GM18526 (cell line): Measurements from ENCODE around the gene OR2T35.
"Not testable (repeated sequence)": the region's sequence is repeated elsewhere in the genome, so short reads cannot be mapped to it uniquely, and the experiment has no call there.

Source experiments
- POLR2A ChIP-seq: IDR thresholded peaks from 3 replicates; pipeline ENCODE4 v1.6.1; 2011; ENCODE audit not compliant: insufficient read length; ENCODE audit errors: extremely low read depth

The OR2T35 gene, protein sequence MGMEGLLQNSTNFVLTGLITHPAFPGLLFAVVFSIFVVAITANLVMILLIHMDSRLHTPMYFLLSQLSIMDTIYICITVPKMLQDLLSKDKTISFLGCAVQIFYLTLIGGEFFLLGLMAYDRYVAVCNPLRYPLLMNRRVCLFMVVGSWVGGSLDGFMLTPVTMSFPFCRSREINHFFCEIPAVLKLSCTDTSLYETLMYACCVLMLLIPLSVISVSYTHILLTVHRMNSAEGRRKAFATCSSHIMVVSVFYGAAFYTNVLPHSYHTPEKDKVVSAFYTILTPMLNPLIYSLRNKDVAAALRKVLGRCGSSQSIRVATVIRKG

DNA sequence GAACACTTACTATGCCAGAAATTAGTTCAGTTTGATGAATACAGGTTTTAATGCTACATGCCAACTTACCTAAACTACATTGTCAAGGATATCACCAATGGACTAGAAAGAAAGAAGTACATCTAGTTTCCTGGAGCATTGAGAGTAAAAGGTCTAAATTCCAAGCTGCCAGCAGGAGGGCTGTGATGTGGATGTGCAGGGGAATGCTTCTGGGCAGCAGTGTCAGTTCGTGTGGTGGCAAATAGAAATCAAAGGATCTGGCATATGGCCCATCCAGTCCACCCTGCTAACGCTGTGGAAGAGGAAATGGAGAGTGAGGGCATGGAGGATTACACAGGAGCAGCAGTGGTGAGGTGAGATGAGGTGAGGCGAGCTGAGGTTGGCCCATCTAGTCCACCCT is at the start of gene OR2T35:
Gene OR2T35 (minus strand): TSS at position 101 of the 400 bp plus-strand sequence. CDS start 6,020 bp downstream, outside the sequence.
- not testable (repeated sequence) for TF ChIP-seq POLR2A

DNA sequence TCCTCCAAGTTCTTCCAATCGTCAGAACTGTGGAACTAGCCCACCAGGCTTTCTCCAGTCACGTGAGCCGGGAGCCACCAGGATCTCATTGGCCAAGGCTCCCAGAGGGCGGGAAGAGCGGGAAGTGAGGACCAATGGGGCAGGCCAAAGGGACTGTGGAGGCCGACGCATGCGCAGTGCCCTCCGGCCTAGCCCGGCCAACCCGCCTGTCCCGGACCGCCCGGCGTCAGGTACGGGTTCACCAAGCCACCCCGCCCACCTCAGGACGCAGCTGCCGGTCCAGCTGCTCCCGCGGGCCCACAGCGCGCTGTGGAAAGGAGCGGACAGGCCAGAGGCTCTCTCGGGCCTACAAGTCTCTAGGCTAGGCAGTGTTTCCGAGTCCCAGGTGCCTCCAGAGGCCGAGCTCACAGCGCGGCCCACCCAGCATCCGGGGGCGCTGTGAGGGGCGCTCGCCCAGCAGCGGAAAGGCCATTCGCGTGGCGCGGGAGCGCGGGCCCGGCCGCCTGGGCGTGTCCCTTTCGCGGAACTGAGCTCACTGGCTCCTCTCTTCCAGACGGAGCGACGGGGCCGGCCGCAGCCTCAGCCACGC is 46.6 kb upstream of the OR2T35 start:
- no peak for TF ChIP-seq POLR2A

DNA sequence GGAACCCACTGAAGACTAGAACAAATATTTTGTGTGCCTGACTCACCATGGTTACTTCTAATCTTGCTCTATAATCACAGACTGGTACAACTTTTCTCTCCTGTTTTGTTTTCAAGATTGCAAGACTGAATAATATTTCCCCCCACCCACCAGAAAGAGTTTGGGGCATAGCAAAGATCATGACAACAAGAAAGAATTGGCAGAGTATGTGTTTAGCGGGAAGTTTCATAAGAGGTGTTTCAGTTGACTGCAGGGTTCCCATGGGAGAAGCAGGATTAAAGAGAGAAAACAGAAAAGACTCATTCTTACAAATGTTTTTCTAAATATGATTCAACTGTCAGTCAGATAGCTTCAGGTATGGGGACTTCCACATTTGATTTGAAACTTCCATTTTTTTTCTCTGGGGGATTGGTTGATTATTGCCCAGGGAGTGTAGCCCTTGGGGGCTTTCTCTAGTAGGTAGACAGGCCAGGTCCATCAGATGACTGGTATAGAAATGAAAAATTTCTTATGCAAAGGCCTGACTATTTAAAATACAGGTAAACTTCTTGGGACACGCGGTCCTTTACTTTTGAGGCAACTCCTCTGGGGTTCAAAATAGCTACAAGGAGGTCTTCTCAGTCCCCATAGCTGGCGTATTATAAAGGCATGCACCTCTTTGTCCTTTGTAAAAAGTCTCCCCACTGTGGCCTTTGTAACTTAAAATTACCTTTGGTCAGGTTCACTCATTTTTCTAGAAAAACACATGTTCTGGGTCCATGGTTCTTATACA is 43.6 kb upstream of the OR2T35 start:
- no peak for TF ChIP-seq POLR2A

DNA sequence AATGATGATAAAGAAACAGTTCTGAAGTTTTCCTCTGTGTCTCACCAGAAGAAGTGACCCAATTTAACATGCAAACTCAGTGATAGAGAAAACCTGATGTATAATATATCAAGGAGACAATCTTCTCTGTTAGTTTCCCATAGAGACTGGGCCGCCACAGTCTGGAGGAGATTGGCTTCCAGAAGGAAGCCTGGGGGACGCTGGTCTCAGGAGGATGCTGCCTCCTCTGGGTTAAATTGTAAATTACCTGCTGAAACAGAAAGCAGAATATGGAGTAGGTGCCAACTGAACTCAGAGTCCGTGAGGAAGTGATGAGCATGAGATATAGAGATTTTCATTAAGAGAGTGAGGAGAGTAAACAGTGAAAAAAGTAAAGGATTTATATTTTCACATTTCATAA is 41.7 kb upstream of the OR2T35 start:
- no peak for TF ChIP-seq POLR2A

DNA sequence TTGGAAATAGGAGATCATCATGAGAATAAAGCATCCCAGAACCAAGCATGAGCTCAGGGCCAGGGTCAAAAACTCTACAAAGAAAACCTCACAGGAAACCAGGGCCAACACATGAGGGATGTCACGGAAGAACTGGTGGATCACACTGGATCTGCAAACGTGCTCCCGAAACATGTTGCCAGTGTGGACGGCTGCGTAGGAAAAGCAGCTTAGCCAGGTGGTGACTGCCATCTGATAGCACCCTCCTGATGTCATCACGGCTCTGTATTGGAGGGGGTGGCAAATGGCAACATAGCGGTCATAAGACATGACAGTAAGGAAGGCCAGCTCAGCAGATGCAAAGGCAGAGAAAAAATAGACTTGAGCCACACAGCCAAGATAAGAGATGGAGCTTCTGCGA is 36.6 kb upstream of the OR2T35 start:
- no peak for TF ChIP-seq POLR2A

DNA sequence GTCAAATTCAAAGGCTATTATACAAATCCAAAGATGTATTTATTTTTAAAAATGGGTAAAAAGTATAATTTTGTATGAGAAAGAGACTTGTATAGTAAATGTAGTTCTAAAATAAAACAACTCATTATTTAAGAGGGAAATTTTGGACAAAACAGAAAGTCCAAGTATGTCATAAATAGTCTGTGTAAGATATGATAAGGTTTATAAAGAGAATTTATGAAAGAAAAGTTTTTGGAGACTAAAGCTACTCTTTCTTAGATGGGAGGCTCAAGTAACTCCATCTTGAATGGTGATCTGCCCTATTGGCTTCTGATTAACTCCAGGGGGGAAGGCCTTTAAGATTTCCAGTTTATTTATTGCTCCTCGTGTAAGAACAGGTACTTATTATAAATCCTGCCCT is 24.9 kb upstream of the OR2T35 start:
- TF ChIP-seq POLR2A = no peak

DNA sequence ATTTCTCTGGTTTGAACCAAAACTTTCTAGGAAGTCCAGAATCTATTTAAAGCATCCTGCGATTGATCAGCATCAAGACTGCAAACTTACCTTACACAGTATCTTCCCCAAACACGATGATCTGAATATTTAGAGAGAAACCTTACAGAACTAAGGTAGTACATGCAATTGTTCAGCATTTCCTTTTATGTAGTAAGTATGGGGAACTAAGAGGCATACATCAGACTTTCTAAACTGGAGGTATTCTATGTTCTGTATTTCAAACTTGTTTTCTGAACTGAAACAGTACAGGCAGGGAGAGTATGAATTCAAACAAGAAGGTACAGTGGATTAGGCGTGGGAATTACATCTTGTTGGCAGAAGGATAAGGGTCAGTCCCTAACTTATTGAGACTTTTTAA is 10.3 kb upstream of the OR2T35 start, which contains the start of gene OR2T27:
Gene OR2T27 (minus strand): TSS at position 175 of the 400 bp plus-strand sequence. CDS start 4,644 bp downstream, outside the sequence.
- not testable (repeated sequence) for TF ChIP-seq POLR2A

DNA sequence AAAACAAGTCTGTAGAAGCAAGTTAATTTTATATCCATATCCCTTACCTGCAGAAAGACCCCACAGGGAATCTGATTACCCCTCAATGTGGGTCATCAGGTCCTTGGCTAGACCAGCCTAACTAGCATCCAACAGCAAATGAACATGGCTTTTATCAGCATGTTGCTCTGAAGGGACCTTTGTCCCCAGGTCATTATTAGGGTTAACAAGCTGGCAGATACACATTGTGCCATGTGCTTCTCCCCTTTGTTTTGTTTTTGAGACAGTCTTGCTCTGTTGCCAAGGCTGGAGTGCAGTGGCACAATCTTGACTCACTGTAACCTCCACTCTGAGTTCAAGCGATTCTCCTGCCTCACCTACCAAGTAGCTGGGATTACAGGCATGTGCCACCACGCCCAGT is 10.1 kb downstream of the OR2T35 start, which contains the start of gene OR2T11:
Gene OR2T11 (minus strand): TSS at position 101 of the 400 bp plus-strand sequence. CDS start 7,963 bp downstream, outside the sequence.
- not testable (repeated sequence) for TF ChIP-seq POLR2A

GRCh38 chr1:248631354-248632008 is 13.6 kb downstream of the OR2T35 start:
- TF ChIP-seq POLR2A = no peak

GRCh38 chr1:248630551-248630950 is 14.5 kb downstream of the OR2T35 start:
- no peak for TF ChIP-seq POLR2A

- TF ChIP-seq POLR2A = no peak
Observed at GRCh38 chr1:248627971-248628844, 16.9 kb downstream of the OR2T35 start.

GRCh38 chr1:248625971-248626370 is 19.1 kb downstream of the OR2T35 start:
- TF ChIP-seq POLR2A = no peak

GRCh38 chr1:248625166-248625565 is 19.9 kb downstream of the OR2T35 start:
- no peak for TF ChIP-seq POLR2A

GRCh38 chr1:248622570-248623001 is 22.5 kb downstream of the OR2T35 start:
- TF ChIP-seq POLR2A = no peak
